Spleen (tissue), 7 donors: ENCODE measurements around the gene MAPK8IP3.

Experiments
- POLR2AphosphoS5 ChIP-seq, 3 donors: sonication (generic); formaldehyde crosslinking; IDR thresholded peaks; one replicate each; pipeline ENCODE4 v1.5.1; 2017; ENCODE audit warnings: antibody characterized with exemption in 3 of 3
- TF ChIP-seq, protein P1 (sequence below), 11 experiments: fragments of 200-600 bp in 7 of 11; fragments of 450-650 bp in 4 of 11; sonication (generic) in 4 of 11; IDR thresholded peaks in 8 of 11; conservative IDR thresholded peaks in 3 of 11; 1 replicate in 7 of 11; 2 replicates in 4 of 11; pipeline versions ENCODE4 v1.4.0 to v1.8.0; 2016 to 2021; ENCODE audit warnings: antibody characterized with exemption in 11 of 11, inconsistent platforms in 4 of 11, mild to moderate bottlenecking in 1 of 11
- donor health status: DM: no; HTN: no; CAD: no; lungs with moderate emphysema.
- donor health status: DM: no; HTN: no; CAD: no.
- donor health status: DM: no; HTN: no; CAD: no.

DNA sequence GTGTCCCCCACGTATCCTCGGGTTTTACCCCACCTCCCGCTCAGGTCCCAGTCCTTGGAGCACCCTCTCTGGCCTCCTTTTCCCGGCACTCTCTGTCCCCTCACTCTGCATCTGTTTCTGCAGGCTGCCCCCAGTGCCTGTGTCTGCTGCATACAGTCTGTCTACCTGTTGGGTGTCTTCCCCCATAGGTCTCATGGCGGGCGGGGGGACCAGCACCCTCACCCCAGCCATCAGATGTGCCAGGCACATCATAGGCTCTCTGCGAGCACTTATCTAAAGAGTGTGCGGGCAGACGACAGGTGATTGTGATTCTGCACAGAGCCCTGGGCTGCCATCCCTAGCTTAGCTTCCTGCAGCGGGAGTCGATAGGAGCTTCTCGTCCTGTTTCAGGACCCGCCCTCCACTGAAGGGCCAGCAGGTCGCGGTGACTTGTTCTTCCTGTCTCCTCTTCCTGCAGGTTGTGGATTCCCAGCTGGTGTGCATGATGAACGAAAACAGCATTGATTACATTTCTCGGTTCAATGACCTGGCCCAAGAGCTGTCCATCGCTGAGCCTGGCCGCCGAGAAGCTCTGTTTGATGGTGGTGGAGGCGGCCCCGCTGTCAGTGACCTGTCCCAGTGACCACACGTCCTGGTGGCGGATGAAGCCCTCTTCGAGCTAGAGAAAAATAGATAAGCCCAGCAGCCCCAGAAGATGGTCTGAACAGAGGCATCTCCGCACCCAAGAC, 32.4 kb upstream of the MAPK8IP3 start:
- TF ChIP-seq, protein P1, sequence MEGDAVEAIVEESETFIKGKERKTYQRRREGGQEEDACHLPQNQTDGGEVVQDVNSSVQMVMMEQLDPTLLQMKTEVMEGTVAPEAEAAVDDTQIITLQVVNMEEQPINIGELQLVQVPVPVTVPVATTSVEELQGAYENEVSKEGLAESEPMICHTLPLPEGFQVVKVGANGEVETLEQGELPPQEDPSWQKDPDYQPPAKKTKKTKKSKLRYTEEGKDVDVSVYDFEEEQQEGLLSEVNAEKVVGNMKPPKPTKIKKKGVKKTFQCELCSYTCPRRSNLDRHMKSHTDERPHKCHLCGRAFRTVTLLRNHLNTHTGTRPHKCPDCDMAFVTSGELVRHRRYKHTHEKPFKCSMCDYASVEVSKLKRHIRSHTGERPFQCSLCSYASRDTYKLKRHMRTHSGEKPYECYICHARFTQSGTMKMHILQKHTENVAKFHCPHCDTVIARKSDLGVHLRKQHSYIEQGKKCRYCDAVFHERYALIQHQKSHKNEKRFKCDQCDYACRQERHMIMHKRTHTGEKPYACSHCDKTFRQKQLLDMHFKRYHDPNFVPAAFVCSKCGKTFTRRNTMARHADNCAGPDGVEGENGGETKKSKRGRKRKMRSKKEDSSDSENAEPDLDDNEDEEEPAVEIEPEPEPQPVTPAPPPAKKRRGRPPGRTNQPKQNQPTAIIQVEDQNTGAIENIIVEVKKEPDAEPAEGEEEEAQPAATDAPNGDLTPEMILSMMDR (IDR thresholded peaks at IDR 0.05 in 8 of 11, conservative IDR thresholded peaks at IDR 0.05 in 3 of 11): no peak
- TF ChIP-seq POLR2AphosphoS5 (IDR thresholded peaks at IDR 0.05): no peak
